ENCODE results near the gene SORCS2. TPM values are rescaled to one million over a fixed set of nuclear protein-coding genes. Genes with fewer than 3 reads are reported as not detected.
A peak's percentile ranks its signal among the peaks of the same experiment; 100 is the strongest.

SORCS2 gene
- total RNA-seq, 1 donor from 2014 or later: 9.6 TPM

- DNase-seq (ENCODE audit: low spot score): no peak
Observed at GRCh38 chr4:7243609-7244330, 51.4 kb downstream of the SORCS2 start.

- DNase-seq (ENCODE audit: low spot score): no peak
Observed at GRCh38 chr4:7244331-7244665, 52.0 kb downstream of the SORCS2 start.

- DNase-seq (ENCODE audit: low spot score): no peak
Observed at GRCh38 chr4:7244751-7245320, 52.5 kb downstream of the SORCS2 start.

- DNase-seq (ENCODE audit: low spot score): no peak
Observed at GRCh38 chr4:7247521-7247920, 55.2 kb downstream of the SORCS2 start.

- no peak for DNase-seq (ENCODE audit: low spot score)
Observed at GRCh38 chr4:7247946-7248345, 55.6 kb downstream of the SORCS2 start.

GRCh38 chr4:7248857-7249256 is 56.5 kb downstream of the SORCS2 start:
- no peak for DNase-seq (ENCODE audit: low spot score)

- DNase-seq (ENCODE audit: low spot score): no peak
Observed at GRCh38 chr4:7251321-7251720, 59.0 kb downstream of the SORCS2 start.

- DNase-seq (ENCODE audit: low spot score): no peak
Observed at GRCh38 chr4:7252051-7252450, 59.7 kb downstream of the SORCS2 start.

GRCh38 chr4:7252510-7253340 is 60.4 kb downstream of the SORCS2 start:
- DNase-seq (ENCODE audit: low spot score): no peak

GRCh38 chr4:7253341-7253700 is 61.0 kb downstream of the SORCS2 start:
- no peak for DNase-seq (ENCODE audit: low spot score)

GRCh38 chr4:7253837-7254236 is 61.5 kb downstream of the SORCS2 start:
- DNase-seq (ENCODE audit: low spot score): no peak

GRCh38 chr4:7254736-7255487 is 62.6 kb downstream of the SORCS2 start:
- DNase-seq (ENCODE audit: low spot score): no peak

- DNase-seq (ENCODE audit: low spot score): no peak
Observed at GRCh38 chr4:7255488-7255881, 63.1 kb downstream of the SORCS2 start.

GRCh38 chr4:7255996-7256395 is 63.7 kb downstream of the SORCS2 start:
- no peak for DNase-seq (ENCODE audit: low spot score)

GRCh38 chr4:7256984-7257810 is 64.9 kb downstream of the SORCS2 start:
- no peak for DNase-seq (ENCODE audit: low spot score)

GRCh38 chr4:7259039-7259438 is 66.7 kb downstream of the SORCS2 start:
- no peak for DNase-seq (ENCODE audit: low spot score)

GRCh38 chr4:7260569-7260968 is 68.2 kb downstream of the SORCS2 start:
- DNase-seq (ENCODE audit: low spot score): no peak

GRCh38 chr4:7261087-7261486 is 68.7 kb downstream of the SORCS2 start:
- DNase-seq (ENCODE audit: low spot score): peak; percentile 38

GRCh38 chr4:7261536-7261935 is 69.2 kb downstream of the SORCS2 start:
- no peak for DNase-seq (ENCODE audit: low spot score)

GRCh38 chr4:7262134-7262533 is 69.8 kb downstream of the SORCS2 start:
- no peak for DNase-seq (ENCODE audit: low spot score)

GRCh38 chr4:7263166-7263565 is 70.8 kb downstream of the SORCS2 start:
- no peak for DNase-seq (ENCODE audit: low spot score)

Data from umbilical cord (tissue), 2 donors.